ENCODE data around the gene TTC38. TPM values are rescaled to one million over a fixed set of nuclear protein-coding genes. Genes with fewer than 3 reads are reported as not detected.

The TTC38 gene
- total RNA-seq, 4 donors from 2014 or later = 21.8 to 61.8 (median 33.3) TPM

DNA sequence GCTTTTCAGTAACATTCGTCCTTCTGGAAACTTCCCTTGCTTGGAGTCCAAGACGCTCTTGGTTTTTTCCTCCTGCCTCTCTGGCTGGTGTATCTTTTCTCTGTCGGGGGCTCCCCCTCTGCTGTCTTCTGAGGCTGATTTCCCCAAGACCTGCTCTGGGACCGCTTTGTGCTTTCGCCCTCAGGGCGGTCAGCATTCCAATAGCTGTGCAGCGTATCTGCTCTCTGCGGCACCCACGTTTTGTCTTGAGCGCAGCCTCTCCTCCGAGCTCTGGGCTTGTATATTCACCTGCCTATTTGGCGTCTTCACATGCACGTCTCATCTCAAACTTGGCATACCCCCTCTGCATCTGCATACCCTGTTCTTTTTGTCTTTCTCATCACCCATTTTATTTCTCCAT is 31.3 kb downstream of the TTC38 start:
- Histone ChIP-seq H3K27me3 (no peaks in the 10 kb centered on the region), H3K27ac (no peak overlapping the region), H3K36me3 (peaks cover 0 to under 1% of the 10 kb centered on the region in 2 donors), H3K4me1 (peaks cover 0 to 25% (median 15%) of the 10 kb centered on the region in 3 donors), H3K4me3 (no peak overlapping the region), H3K9me3 (no peaks in the 10 kb centered on the region)
- TF ChIP-seq POLR2A (IDR thresholded peaks at IDR 0.05) = no peak
- TF ChIP-seq EP300 (IDR thresholded peaks at IDR 0.05) = no peak
- no peak for TF ChIP-seq POLR2AphosphoS5 (IDR thresholded peaks at IDR 0.05)
- TF ChIP-seq, protein P1, sequence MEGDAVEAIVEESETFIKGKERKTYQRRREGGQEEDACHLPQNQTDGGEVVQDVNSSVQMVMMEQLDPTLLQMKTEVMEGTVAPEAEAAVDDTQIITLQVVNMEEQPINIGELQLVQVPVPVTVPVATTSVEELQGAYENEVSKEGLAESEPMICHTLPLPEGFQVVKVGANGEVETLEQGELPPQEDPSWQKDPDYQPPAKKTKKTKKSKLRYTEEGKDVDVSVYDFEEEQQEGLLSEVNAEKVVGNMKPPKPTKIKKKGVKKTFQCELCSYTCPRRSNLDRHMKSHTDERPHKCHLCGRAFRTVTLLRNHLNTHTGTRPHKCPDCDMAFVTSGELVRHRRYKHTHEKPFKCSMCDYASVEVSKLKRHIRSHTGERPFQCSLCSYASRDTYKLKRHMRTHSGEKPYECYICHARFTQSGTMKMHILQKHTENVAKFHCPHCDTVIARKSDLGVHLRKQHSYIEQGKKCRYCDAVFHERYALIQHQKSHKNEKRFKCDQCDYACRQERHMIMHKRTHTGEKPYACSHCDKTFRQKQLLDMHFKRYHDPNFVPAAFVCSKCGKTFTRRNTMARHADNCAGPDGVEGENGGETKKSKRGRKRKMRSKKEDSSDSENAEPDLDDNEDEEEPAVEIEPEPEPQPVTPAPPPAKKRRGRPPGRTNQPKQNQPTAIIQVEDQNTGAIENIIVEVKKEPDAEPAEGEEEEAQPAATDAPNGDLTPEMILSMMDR (IDR thresholded peaks at IDR 0.05) = no peak
- 86 to 94% methylated on average over 9 to 10 of the region's 13 CpGs for WGBS, 2 donors (ENCODE audit: low coverage in 1 of 2)
- no peak for ATAC-seq

DNA sequence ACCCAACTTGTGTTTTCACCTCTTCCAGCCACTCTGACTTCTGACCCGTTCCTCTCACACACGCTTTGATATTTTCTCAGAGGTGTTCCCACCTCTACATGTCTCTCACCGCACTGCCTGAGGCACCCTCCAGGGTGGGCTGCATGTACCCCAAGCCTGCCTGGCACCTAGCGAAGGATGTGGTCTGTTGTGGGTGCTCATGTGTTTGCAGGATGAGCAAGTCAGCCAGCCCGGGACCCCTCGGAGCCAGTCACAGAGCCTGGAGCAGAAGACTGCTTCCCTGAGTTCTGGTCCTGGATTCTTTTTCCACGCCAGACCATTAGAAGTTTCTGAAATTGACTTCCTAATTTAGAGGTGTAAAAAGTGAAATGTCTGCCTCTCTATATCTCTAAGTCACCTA is 32.7 kb downstream of the TTC38 start:
- Histone ChIP-seq H3K27ac (no peak overlapping the region), H3K4me1 (peaks cover 0 to 22% (median 14%) of the 10 kb centered on the region in 3 donors), H3K27me3 (no peaks in the 10 kb centered on the region), H3K36me3 (no peaks in the 10 kb centered on the region), H3K4me3 (no peak overlapping the region), H3K9me3 (no peaks in the 10 kb centered on the region)
- no peak for ATAC-seq
- WGBS, 2 donors (ENCODE audit: low coverage in 1 of 2) = 83 to 94% methylated on average over 3 to 5 of the region's 7 CpGs
- TF ChIP-seq, protein P1 (IDR thresholded peaks at IDR 0.05) = no peak
- TF ChIP-seq POLR2A (IDR thresholded peaks at IDR 0.05) (no peak), POLR2AphosphoS5 (IDR thresholded peaks at IDR 0.05) (no peak), EP300 (IDR thresholded peaks at IDR 0.05) (no peak)

DNA sequence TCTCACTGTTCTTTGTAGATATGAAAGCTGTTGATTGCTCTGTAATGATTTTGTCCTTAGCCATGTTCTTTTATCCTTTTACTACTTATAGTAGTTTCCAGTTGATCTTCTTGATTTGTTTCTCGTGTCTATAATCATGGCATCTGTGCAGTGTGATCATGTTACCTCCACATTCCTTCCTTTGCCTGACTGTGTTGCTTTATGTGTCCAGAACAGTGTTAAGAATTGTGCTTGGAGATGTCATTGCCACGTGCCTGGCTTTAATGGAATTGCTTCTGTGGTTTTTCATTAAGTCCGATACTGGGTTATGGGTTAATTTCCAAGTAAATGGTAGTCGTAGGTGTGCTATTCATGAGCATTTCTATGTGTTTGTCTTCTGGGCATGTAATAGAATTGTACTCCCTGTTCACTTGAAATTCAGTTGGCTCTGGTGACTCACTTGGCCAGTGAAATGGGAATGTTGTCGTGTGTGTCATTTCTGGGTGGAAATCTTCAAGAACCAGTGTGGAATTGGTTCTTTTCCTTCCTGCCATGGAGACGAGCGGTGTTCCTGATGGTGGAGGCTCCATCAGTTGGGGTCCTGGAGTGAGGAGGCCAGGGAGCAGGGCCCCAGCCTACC is 35.6 kb downstream of the TTC38 start:
- no peak for ATAC-seq
- H3K4me3 ChIP-seq = no peak overlapping the region
- no peaks in the 10 kb centered on the region for H3K4me1 ChIP-seq
- TF ChIP-seq EP300 (IDR thresholded peaks at IDR 0.05) (no peak), POLR2A (IDR thresholded peaks at IDR 0.05) (no peak), POLR2AphosphoS5 (IDR thresholded peaks at IDR 0.05) (no peak)
- TF ChIP-seq, protein P1 (IDR thresholded peaks at IDR 0.05) = no peak
- H3K36me3 ChIP-seq = no peaks in the 10 kb centered on the region
- H3K27ac ChIP-seq = no peak overlapping the region
- no peaks in the 10 kb centered on the region for H3K27me3 ChIP-seq
- no peaks in the 10 kb centered on the region for H3K9me3 ChIP-seq
- 80 to 93% methylated on average over 3 to 7 of the region's 7 CpGs for WGBS, 2 donors (ENCODE audit: low coverage in 1 of 2)

DNA sequence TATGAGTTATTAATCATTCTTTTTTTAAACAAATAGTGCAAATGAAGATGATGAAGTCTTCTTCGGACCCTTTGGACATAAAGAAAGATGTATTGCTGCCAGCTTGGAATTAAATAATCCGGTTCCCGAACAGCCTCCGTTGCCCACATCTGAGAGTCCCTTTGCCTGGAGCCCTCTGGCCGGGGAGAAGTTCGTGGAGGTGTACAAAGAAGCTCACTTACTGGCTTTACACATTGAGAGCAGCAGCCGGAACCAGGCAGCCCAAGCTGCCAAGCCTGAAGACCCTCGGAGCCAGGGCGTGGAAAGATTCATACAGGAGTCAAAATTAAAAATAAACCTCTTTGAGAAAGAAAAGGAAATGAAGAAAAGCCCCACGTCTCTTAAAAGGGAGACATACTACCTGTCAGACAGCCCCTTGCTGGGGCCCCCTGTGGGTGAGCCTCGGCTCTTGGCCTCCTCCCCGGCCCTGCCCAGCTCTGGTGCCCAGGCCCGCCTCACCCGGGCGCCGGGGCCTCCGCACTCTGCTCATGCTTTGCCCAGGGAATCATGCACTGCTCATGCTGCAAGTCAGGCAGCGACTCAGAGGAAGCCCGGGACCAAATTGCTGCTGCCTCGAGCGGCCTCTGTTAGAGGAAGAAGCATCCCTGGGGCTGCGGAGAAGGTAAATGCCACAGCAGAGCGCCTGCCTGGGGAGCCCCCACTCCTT is 40.6 kb downstream of the TTC38 start:
- no peaks in the 10 kb centered on the region for H3K4me1 ChIP-seq
- no peak overlapping the region for H3K4me3 ChIP-seq
- no peaks in the 10 kb centered on the region for H3K9me3 ChIP-seq
- TF ChIP-seq, protein P1 (IDR thresholded peaks at IDR 0.05) = no peak
- no peaks in the 10 kb centered on the region for H3K27me3 ChIP-seq
- no peak overlapping the region for H3K27ac ChIP-seq
- ATAC-seq = no peak
- 76% methylated on average over 13 to 16 of the region's 23 CpGs for WGBS, 2 donors (ENCODE audit: low coverage in 1 of 2)
- no peaks in the 10 kb centered on the region for H3K36me3 ChIP-seq

DNA sequence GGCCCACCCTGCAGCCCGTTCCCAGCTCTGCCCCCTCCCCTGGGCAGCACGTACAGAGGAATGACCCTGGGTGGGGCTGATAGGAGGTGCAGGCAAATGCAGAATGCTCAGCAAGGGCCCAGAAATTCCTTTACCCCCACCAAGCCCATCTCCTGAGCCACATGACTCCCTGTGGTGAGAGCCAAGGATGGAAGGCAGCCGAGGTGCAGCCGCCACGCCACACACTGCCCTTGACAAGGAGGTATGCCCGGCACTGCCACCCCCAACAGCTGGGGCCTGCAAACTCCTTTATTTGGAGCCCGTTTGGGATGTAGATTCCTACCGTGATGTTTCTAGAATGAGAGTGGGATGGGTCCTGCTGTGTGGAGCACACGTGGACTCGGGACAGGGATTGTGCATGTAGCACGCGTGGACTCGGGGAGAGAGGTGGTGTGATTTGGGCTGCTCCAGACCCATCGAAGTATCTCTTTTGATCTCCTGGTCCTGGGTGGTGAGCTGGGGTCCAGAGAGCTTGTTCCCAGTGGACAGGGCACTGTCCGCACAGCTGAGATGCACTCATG is 41.8 kb downstream of the TTC38 start:
- Histone ChIP-seq H3K27ac (no peak overlapping the region), H3K9me3 (no peaks in the 10 kb centered on the region), H3K4me3 (no peak overlapping the region), H3K36me3 (no peaks in the 10 kb centered on the region), H3K4me1 (peaks cover 0 to 4% (median 0%) of the 10 kb centered on the region in 3 donors), H3K27me3 (no peaks in the 10 kb centered on the region)
- TF ChIP-seq, protein P1 (IDR thresholded peaks at IDR 0.05) = no peak
- no peak for TF ChIP-seq POLR2A (IDR thresholded peaks at IDR 0.05)
- no peak for TF ChIP-seq POLR2AphosphoS5 (IDR thresholded peaks at IDR 0.05)
- no peak for TF ChIP-seq EP300 (IDR thresholded peaks at IDR 0.05)
- no peak for ATAC-seq
- WGBS, 2 donors (ENCODE audit: low coverage in 1 of 2) = 91 to 96% methylated on average over 6 to 7 of the region's 15 CpGs
